GM18517 (cell line): ENCODE data around the gene PRSS1.

Experiments used
- ATAC-seq: cut with Tn5 transposase; IDR thresholded peaks from one replicate; pipeline ENCODE4 v1.9.1; 2021; ENCODE audit warnings: mild to moderate bottlenecking, moderate library complexity; ENCODE audit not compliant: unreplicated experiment

Gene PRSS1

GRCh38 chr7:142792129-142792528 is 42.9 kb downstream of the PRSS1 start:
- ATAC-seq: no peak

- no peak for ATAC-seq
These were observed 43.3 kb downstream of the PRSS1 start for GRCh38 chr7:142792593-142792992.

DNA sequence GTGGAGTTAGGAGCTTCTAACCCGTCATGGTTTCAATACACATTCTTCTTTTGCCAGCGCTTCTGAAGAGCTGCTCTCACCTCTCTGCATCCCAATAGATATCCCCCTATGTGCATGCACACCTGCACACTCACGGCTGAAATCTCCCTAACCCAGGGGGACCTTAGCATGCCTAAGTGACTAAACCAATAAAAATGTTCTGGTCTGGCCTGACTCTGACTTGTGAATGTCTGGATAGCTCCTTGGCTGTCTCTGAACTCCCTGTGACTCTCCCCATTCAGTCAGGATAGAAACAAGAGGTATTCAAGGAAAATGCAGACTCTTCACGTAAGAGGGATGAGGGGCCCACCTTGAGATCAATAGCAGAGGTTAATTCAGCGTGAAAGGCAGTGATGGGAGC is 43.9 kb downstream of the PRSS1 start:
- ATAC-seq: no peak

DNA sequence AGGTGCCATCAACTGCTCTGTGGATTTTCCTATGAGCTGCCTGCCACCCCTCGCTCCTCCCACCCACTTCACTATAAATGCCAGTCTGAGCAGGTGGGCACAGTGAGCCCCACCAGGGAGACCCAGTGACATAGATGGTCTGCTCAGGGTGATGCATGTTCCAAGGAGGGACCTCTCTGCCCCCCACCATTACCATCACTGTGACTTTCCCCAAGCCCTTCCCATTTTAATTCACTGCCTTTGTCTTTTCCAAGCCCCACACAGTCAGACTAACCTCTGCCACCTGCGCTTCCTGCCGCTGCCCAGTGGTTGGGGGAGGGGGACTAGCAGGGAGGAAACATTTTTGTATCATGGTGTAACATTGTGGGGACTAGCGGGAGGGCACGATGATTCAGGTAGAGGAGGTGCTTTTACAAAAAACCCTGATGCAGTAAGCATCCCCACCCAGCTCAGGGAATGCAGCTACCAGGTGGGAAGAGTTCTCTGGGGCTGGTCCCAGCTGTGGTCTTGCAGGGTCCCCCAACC is 46.1 kb downstream of the PRSS1 start:
- ATAC-seq: no peak

GRCh38 chr7:142796001-142796500 is 46.8 kb downstream of the PRSS1 start:
- ATAC-seq: no peak

DNA sequence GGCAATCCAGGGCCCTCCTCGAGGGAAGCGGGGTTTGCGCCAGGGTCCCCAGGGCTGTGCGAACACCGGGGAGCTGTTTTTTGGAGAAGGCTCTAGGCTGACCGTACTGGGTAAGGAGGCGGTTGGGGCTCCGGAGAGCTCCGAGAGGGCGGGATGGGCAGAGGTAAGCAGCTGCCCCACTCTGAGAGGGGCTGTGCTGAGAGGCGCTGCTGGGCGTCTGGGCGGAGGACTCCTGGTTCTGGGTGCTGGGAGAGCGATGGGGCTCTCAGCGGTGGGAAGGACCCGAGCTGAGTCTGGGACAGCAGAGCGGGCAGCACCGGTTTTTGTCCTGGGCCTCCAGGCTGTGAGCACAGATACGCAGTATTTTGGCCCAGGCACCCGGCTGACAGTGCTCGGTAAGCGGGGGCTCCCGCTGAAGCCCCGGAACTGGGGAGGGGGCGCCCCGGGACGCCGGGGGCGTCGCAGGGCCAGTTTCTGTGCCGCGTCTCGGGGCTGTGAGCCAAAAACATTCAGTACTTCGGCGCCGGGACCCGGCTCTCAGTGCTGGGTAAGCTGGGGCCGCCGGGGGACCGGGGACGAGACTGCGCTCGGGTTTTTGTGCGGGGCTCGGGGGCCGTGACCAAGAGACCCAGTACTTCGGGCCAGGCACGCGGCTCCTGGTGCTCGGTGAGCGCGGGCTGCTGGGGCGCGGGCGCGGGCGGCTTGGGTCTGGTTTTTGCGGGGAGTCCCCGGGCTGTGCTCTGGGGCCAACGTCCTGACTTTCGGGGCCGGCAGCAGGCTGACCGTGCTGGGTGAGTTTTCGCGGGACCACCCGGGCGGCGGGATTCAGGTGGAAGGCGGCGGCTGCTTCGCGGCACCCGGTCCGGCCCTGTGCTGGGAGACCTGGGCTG is 47.5 kb downstream of the PRSS1 start:
- ATAC-seq: peak; percentile 45

- peak; percentile 33 for ATAC-seq
These were observed 48.4 kb downstream of the PRSS1 start for GRCh38 chr7:142797391-142798377.

DNA sequence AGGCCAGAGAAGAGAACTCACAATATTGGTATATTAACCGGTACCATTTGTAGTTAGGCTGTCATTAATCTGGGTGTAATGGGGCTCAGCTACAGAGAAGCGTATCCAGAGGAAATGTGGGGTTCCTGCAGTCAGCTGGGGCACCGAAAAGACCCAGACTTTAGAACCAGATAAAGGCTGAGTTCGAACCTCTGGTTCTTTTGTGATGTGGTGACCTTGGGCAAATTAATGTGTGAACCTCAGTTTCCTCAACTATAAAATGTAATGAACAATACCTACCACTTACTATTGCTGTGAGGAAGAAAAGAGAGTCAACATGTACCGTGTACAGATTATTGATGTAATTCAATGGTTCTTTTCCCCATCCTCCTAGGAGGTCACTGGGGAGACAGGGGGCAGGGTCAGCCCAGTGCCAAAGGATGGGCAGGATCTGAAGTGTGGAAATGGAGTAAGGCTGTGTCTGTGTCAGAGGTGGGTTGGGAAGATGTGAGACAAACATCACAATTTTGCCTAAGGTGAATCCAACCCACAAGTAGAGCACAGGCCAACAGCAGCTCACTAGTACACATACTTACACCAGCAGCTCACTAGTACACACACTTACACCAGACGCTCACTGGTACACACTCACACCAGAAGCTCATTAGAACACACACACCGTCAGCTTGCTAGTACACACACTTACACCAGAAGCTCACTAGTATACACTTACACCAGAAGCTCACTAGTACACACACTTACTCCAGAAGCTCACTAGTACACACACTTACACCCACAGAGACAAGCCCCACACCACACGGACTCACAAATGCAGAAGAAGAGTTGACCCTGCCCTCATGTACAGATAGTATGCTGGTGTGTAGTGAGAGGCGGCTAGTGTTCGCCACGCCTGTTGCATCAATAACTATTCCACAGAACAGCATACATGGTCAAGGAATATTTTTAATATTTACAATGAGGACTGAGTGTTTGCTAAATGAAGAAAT is 49.5 kb downstream of the PRSS1 start:
- ATAC-seq: no peak

DNA sequence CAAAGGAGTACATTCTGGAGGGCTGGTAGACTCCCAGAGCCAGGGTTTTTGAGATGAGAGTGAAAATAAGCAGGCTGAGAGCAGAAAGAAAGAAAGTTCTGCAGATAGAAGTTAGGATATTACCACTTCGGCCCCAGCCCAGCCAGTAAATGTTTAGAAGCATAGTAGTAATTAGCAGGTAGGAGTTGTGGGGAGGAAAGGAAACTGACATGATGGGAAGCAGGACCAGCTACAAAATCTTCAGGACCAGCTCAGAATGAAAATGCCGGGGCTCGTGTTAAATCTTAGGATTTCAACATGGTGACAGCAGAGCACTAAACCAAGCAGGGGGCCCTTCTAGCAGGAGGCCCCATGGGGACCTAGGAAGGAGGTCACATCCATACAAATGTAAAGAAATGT is 50.2 kb downstream of the PRSS1 start:
- ATAC-seq: no peak

DNA sequence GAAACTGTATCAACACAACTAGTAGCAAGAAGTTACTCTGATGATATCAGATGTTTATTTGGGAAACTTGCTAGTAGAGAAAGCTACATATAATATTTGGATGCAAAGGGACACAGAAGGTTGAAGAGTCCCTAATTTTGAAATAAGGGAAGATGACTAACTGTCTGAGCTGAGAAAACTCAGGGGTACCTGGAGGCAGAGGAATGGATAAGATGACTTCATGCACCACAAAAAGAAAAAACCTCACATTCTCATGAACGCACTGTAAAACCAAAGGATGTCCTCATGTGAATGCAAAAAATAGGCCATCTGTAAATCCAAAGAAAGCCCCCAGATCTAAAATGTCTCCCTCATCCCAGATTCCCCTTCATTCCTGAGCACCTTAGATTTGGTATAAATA is 50.8 kb downstream of the PRSS1 start:
- ATAC-seq: no peak

DNA sequence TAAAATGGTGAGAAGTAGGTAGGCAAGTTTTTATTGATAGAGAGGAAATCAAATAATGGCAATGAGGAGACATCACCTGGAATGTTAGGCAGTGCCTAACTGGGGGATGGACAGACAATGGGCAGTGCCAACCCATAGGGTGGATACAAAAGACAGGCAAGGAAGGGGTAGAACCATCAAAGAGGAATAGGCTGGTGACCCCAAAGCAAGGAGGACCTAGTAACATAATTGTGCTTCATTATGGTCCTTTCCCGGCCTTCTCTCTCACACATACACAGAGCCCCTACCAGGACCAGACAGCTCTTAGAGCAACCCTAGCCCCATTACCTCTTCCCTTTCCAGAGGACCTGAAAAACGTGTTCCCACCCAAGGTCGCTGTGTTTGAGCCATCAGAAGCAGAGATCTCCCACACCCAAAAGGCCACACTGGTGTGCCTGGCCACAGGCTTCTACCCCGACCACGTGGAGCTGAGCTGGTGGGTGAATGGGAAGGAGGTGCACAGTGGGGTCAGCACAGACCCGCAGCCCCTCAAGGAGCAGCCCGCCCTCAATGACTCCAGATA is 51.5 kb downstream of the PRSS1 start:
- no peak for ATAC-seq

GRCh38 chr7:142801601-142802295 is 52.5 kb downstream of the PRSS1 start:
- ATAC-seq: no peak

GRCh38 chr7:142802301-142802700 is 53.0 kb downstream of the PRSS1 start:
- no peak for ATAC-seq
